ENCODE results near the gene CMSS1. TPM values are rescaled to one million over a fixed set of nuclear protein-coding genes. Genes with fewer than 3 reads are reported as not detected.

The CMSS1 gene
- total RNA-seq, 4 donors from 2014 or later = 9.2 to 18.5 (median 12.9) TPM

DNA sequence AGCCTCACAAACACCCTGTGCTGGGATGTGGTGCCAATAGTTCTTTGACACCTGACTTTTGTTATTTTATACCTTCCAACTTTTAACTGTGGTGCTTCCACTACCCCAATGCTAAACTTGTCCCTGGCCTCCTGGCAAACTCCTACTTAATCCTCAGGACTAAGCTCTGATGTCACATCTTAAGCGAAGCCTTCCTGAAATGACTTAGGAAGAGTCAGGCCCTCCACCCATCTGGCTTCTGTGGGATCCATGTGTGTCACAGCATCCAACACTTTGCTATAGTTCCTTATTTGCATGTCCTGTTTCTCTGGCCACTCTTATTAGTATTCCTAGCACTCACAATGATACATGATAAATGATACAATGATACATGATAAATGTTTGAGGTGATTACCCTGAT, 163.5 kb downstream of the CMSS1 start:
- Histone ChIP-seq H3K27me3 (no peaks in the 10 kb centered on the region), H3K4me1 (peaks cover 0 to 3% (median 0%) of the 10 kb centered on the region in 3 donors), H3K4me3 (no peak overlapping the region), H3K36me3 (no peaks in the 10 kb centered on the region), H3K9me3 (no peaks in the 10 kb centered on the region), H3K27ac (no peak overlapping the region)
- intact Hi-C loops (cut with DNase I) = no loop called here
- DNase-seq = no peak
- 83 to 93% methylated on average over 1 of the region's 1 CpG for WGBS, 2 donors
- TF ChIP-seq, protein P1, sequence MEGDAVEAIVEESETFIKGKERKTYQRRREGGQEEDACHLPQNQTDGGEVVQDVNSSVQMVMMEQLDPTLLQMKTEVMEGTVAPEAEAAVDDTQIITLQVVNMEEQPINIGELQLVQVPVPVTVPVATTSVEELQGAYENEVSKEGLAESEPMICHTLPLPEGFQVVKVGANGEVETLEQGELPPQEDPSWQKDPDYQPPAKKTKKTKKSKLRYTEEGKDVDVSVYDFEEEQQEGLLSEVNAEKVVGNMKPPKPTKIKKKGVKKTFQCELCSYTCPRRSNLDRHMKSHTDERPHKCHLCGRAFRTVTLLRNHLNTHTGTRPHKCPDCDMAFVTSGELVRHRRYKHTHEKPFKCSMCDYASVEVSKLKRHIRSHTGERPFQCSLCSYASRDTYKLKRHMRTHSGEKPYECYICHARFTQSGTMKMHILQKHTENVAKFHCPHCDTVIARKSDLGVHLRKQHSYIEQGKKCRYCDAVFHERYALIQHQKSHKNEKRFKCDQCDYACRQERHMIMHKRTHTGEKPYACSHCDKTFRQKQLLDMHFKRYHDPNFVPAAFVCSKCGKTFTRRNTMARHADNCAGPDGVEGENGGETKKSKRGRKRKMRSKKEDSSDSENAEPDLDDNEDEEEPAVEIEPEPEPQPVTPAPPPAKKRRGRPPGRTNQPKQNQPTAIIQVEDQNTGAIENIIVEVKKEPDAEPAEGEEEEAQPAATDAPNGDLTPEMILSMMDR (IDR thresholded peaks at IDR 0.05) = no peak
- TF ChIP-seq POLR2A (IDR thresholded peaks at IDR 0.05) = no peak

DNA sequence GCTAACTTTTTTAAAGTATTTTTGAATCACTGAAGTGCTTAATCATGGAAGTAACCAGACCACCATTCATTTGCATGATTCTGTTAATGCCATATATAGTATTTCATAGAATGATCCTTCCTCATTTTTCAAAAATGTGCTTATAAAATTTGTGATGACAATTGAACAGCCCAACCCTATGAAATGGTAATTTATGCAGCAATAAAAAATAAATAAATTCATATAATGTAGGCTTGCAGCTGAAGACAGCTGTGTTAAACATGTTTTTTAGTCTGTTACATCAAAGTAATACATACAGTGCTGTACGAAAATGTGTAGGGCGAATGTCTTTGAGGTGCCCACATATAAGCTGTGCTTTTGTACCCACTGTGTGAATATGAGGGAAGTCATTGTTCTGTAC, 165.0 kb downstream of the CMSS1 start:
- Histone ChIP-seq H3K4me3 (no peak overlapping the region), H3K27ac (no peak overlapping the region), H3K27me3 (no peaks in the 10 kb centered on the region), H3K9me3 (no peaks in the 10 kb centered on the region), H3K4me1 (peaks cover 0 to 3% (median 0%) of the 10 kb centered on the region in 3 donors), H3K36me3 (no peaks in the 10 kb centered on the region)
- no peak for DNase-seq
- TF ChIP-seq, protein P1 (IDR thresholded peaks at IDR 0.05) = no peak
- no peak for TF ChIP-seq POLR2A (IDR thresholded peaks at IDR 0.05)
- 98% methylated on average over 2 of the region's 2 CpGs for WGBS, 2 donors
- intact Hi-C loops (cut with DNase I) = no loop called here

DNA sequence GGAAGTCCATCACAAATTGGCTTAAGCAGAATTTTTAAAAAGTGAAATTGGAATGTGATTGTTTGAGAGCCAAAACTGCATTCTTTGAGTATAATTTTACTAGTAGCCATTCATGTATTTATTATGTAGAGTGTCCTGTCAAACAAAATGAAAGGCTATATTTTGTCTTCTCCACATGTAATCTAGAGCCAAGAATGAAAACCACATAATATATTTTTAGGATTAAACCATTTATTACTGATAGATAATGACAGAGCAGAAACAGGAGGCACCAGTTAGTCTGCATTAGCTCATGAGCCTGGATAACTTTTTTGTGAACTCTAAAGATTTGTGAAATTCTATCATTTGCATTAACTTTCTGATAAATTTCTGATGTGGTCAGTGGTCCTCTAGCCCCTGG, 166.5 kb downstream of the CMSS1 start:
- Histone ChIP-seq H3K27ac (no peak overlapping the region), H3K4me3 (no peak overlapping the region), H3K36me3 (no peaks in the 10 kb centered on the region), H3K9me3 (no peaks in the 10 kb centered on the region), H3K4me1 (peaks cover 0 to 3% (median 0%) of the 10 kb centered on the region in 3 donors), H3K27me3 (no peaks in the 10 kb centered on the region)
- no peak for TF ChIP-seq POLR2A (IDR thresholded peaks at IDR 0.05)
- TF ChIP-seq, protein P1 (IDR thresholded peaks at IDR 0.05) = no peak
- DNase-seq = no peak
- intact Hi-C loops (cut with DNase I) = no loop called here

DNA sequence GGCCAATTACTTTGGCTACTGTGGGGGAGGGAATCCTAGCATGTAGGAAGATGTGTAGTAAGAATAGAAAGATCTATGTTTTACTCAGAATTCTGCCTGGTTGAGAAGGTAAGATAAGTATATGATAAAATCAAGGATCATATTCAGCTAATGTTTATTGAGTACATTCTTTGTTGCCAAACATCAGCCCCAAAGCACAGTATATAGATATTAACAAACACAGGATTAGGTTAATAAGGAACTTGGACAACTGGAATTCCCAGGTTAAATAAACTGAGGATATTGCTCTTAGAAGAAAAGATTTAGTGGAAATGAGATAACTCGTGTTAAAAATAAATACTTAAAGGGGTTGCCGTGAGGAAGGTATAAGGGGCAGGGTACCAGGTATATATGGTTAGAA, 167.0 kb downstream of the CMSS1 start:
- Histone ChIP-seq H3K27ac (no peak overlapping the region), H3K4me3 (no peak overlapping the region), H3K4me1 (peaks cover 0 to 3% (median 0%) of the 10 kb centered on the region in 3 donors), H3K9me3 (no peaks in the 10 kb centered on the region), H3K36me3 (no peaks in the 10 kb centered on the region), H3K27me3 (no peaks in the 10 kb centered on the region)
- DNase-seq = no peak
- no peak for TF ChIP-seq POLR2A (IDR thresholded peaks at IDR 0.05)
- TF ChIP-seq, protein P1 (IDR thresholded peaks at IDR 0.05) = no peak
- WGBS, 2 donors = 81 to 95% methylated on average over 2 of the region's 2 CpGs
- intact Hi-C loops (cut with DNase I) = no loop called here

DNA sequence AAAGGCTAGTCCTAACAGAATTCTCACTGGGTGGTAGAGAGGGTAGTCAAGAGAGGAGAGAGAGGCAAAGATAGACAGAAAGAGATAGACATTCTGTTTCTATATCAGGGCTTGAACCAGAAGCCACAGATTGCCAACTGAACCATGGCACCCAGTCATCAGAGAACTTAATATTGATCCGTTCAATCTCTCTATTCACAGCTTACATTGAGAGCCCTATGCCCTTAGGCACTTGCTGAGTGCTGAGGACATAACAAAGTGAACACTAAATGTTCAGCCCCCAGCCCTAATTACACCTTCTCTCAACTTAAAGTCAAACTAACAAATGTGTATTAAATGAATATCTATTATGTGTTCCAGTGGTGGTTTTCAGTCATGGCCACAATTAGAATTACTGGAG, 172.5 kb downstream of the CMSS1 start:
- 89 to 100% methylated on average over 1 of the region's 1 CpG for WGBS, 2 donors
- Histone ChIP-seq H3K4me3 (no peak overlapping the region), H3K27ac (no peak overlapping the region), H3K9me3 (peaks cover 0 to 2% (median 0%) of the 10 kb centered on the region in 3 donors), H3K36me3 (no peaks in the 10 kb centered on the region), H3K4me1 (no peaks in the 10 kb centered on the region), H3K27me3 (no peaks in the 10 kb centered on the region)
- no peak for DNase-seq
- intact Hi-C loops (cut with DNase I) = no loop called here
- TF ChIP-seq, protein P1 (IDR thresholded peaks at IDR 0.05) = no peak
- TF ChIP-seq POLR2A (IDR thresholded peaks at IDR 0.05) = no peak
